Measurements from ENCODE around the gene FAM13C.

FAM13C gene

GRCh38 chr10:59214160-59214559 lies 148.2 kb downstream of the FAM13C start:
- H3K4me3 ChIP-seq (ENCODE audit: low read depth, low read length): no peak overlapping the region
- no peaks in the 10 kb centered on the region for H3K36me3 ChIP-seq (ENCODE audit: control insufficient read depth, insufficient read depth, low read length)
- no peaks in the 10 kb centered on the region for H3K27me3 ChIP-seq (ENCODE audit: control insufficient read depth, insufficient read depth, low read length)
- no peak overlapping the region for H3K27ac ChIP-seq (ENCODE audit: low read depth, low read length)
- no peak overlapping the region for H3K9ac ChIP-seq (ENCODE audit: low read depth, low read length)
- H3K9me3 ChIP-seq (ENCODE audit: control insufficient read depth, insufficient read depth, low read length): no peaks in the 10 kb centered on the region
- H3K4me1 ChIP-seq (ENCODE audit: control insufficient read depth, insufficient read depth, low read length): no peaks in the 10 kb centered on the region

- H3K36me3 ChIP-seq (ENCODE audit: control insufficient read depth, insufficient read depth, low read length): no peaks in the 10 kb centered on the region
- no peak overlapping the region for H3K9ac ChIP-seq (ENCODE audit: low read depth, low read length)
- H3K27me3 ChIP-seq (ENCODE audit: control insufficient read depth, insufficient read depth, low read length): no peaks in the 10 kb centered on the region
- no peak overlapping the region for H3K27ac ChIP-seq (ENCODE audit: low read depth, low read length)
- no peak overlapping the region for H3K4me3 ChIP-seq (ENCODE audit: low read depth, low read length)
- no peaks in the 10 kb centered on the region for H3K9me3 ChIP-seq (ENCODE audit: control insufficient read depth, insufficient read depth, low read length)
- peaks cover under 1% of the 10 kb centered on the region; the same call in 1 of the 2 replicates for H3K4me1 ChIP-seq (ENCODE audit: control insufficient read depth, insufficient read depth, low read length)
These were observed 150.0 kb downstream of the FAM13C start for GRCh38 chr10:59212301-59212798.

GRCh38 chr10:59206204-59206720 lies 156.1 kb downstream of the FAM13C start:
- Histone ChIP-seq H3K36me3 (ENCODE audit: control insufficient read depth, insufficient read depth, low read length) (no peaks in the 10 kb centered on the region), H3K9me3 (ENCODE audit: control insufficient read depth, insufficient read depth, low read length) (no peaks in the 10 kb centered on the region), H3K27ac (ENCODE audit: low read depth, low read length) (peak overlapping the region; percentile 5), H3K27me3 (ENCODE audit: control insufficient read depth, insufficient read depth, low read length) (no peaks in the 10 kb centered on the region), H3K4me1 (ENCODE audit: control insufficient read depth, insufficient read depth, low read length) (peaks cover 6% of the 10 kb centered on the region), H3K4me3 (ENCODE audit: low read depth, low read length) (no peak overlapping the region), H3K9ac (ENCODE audit: low read depth, low read length) (no peak overlapping the region)
